Smooth muscle cell (in vitro differentiated cells): Measurements from ENCODE around the gene NCR2. TPM values are rescaled to one million over a fixed set of nuclear protein-coding genes. Genes with fewer than 3 reads are reported as not detected.

Experiments used
- DNase-seq: peaks from one replicate; lab custom pipeline; 2025; ENCODE audit not compliant: unreplicated experiment; lab: John Stamatoyannopoulos, UW
- H2AFZ ChIP-seq: fragments of 200-600 bp; sonication (generic); 2 replicates; pipeline ENCODE4 v1.6.0; 2016; ENCODE audit warnings: antibody characterized with exemption, low read depth, mild to moderate bottlenecking
- H3F3A ChIP-seq: fragments of 200-600 bp; sonication (generic); 2 replicates; pipeline ENCODE4 v1.6.0; 2017; ENCODE audit warnings: antibody characterized with exemption, low read depth
- H3K27ac ChIP-seq: fragments of 200-600 bp; sonication (generic); 2 replicates; pipeline ENCODE4 v1.5.1; 2016; ENCODE audit warnings: low read depth, mild to moderate bottlenecking
- H3K27me3 ChIP-seq: fragments of 200-600 bp; sonication (generic); 2 replicates; pipeline ENCODE4 v1.6.1; 2016; ENCODE audit warnings: low read depth, mild to moderate bottlenecking
- H3K36me3 ChIP-seq: fragments of 200-600 bp; sonication (generic); 2 replicates; pipeline ENCODE4 v1.5.1; 2016; ENCODE audit warnings: low read depth
- H3K4me1 ChIP-seq: fragments of 200-600 bp; sonication (generic); 2 replicates; pipeline ENCODE4 v1.5.1; 2016; ENCODE audit warnings: low read depth
- H3K4me2 ChIP-seq: fragments of 200-600 bp; sonication (generic); 2 replicates; pipeline ENCODE4 v1.6.0; 2016; ENCODE audit warnings: mild to moderate bottlenecking
- H3K4me3 ChIP-seq: fragments of 200-600 bp; sonication (generic); 2 replicates; pipeline ENCODE4 v1.5.1; 2016; ENCODE audit warnings: mild to moderate bottlenecking
- H3K79me2 ChIP-seq: fragments of 200-600 bp; sonication (generic); 2 replicates; pipeline ENCODE4 v1.6.0; 2016; ENCODE audit warnings: low read depth, mild to moderate bottlenecking
- H3K9ac ChIP-seq: fragments of 200-600 bp; sonication (generic); 2 replicates; pipeline ENCODE4 v1.6.0; 2016; ENCODE audit warnings: low read depth
- H3K9me3 ChIP-seq: fragments of 200-600 bp; sonication (generic); replicated peaks from 2 replicates; pipeline ENCODE4 v1.5.1; 2016; ENCODE audit warnings: low read depth
- H4K20me1 ChIP-seq: fragments of 200-600 bp; sonication (generic); 2 replicates; pipeline ENCODE4 v1.6.0; 2016; ENCODE audit warnings: low read depth
- WGBS: methylation state at CpG from one replicate; pipeline ENCODE4 v1.1.7; 2016; ENCODE audit warnings: low lambda C conversion rate; 5-methylcytosine and 5-hydroxymethylcytosine counted together
- polyA plus RNA-seq: library from polyadenylated mRNA; unstranded; fragments of >200 nt; fragmentation: Nextera tagmentation; extraction: Ambion mirVana; gene quantifications from 2 replicates; pipeline ENCODE4 v1.2.1, GENCODE V29; 2016
- total RNA-seq: library from RNA; depleted of rRNA; stranded (reverse); fragments of >200 nt; gene quantifications from 2 replicates; pipeline ENCODE4 v1.2.3, GENCODE V29; 2014
- TF ChIP-seq, protein P1 (sequence below): fragments of 200-600 bp; sonication (generic); IDR thresholded peaks from 2 replicates; pipeline ENCODE4 v1.5.1; 2017; ENCODE audit warnings: borderline replicate concordance, mild to moderate bottlenecking, antibody characterized with exemption; ENCODE audit not compliant: insufficient read depth, poor library complexity, severe bottlenecking

The NCR2 gene
- total and polyA plus RNA-seq, 2 experiments from 2014 or later, result not detected

DNA sequence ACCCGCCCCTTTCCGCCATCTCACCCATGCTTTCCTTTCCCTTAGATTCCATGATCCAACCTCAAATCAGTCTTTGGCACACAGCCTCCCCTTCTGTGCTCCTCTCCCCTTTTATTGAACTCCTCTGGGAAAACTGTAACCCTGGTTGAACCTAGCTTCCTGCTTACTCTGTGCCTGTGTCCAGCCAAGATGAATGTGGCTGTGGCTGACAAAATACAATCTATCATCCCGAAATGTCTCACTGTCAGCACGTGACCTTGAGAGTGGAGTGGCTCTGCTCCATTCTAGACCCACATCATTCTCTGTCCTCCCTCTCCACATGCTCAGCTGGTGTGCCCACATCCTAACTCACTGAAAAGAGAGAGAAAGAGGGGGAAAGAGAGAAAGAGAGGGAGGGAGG, 11.0 kb downstream of the NCR2 start:
- no peaks in the 10 kb centered on the region for H4K20me1 ChIP-seq
- H3K9ac ChIP-seq, result no peak overlapping the region

GRCh38 chr6:41347378-41348050, 12.1 kb downstream of the NCR2 start:
- WGBS, result 79% methylated on average over 9 of the region's 9 CpGs

More for the DNA sequence above, 11.0 kb downstream of the NCR2 start:
- TF ChIP-seq, protein P1, sequence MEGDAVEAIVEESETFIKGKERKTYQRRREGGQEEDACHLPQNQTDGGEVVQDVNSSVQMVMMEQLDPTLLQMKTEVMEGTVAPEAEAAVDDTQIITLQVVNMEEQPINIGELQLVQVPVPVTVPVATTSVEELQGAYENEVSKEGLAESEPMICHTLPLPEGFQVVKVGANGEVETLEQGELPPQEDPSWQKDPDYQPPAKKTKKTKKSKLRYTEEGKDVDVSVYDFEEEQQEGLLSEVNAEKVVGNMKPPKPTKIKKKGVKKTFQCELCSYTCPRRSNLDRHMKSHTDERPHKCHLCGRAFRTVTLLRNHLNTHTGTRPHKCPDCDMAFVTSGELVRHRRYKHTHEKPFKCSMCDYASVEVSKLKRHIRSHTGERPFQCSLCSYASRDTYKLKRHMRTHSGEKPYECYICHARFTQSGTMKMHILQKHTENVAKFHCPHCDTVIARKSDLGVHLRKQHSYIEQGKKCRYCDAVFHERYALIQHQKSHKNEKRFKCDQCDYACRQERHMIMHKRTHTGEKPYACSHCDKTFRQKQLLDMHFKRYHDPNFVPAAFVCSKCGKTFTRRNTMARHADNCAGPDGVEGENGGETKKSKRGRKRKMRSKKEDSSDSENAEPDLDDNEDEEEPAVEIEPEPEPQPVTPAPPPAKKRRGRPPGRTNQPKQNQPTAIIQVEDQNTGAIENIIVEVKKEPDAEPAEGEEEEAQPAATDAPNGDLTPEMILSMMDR, result no peak
- H3K27me3 ChIP-seq, result peaks cover 63% of the 10 kb centered on the region
- H3K79me2 ChIP-seq, result no peaks in the 10 kb centered on the region
- no peak overlapping the region for H3K4me2 ChIP-seq
- no peaks in the 10 kb centered on the region for H3K36me3 ChIP-seq
- H3K27ac ChIP-seq, result no peak overlapping the region
- DNase-seq, result no peak
- H3K9me3 ChIP-seq, result no peaks in the 10 kb centered on the region
- H2AFZ ChIP-seq, result no peak overlapping the region
- no peak overlapping the region for H3K4me3 ChIP-seq
- WGBS, result 85% methylated on average over 4 of the region's 4 CpGs
- no peaks in the 10 kb centered on the region for H3K4me1 ChIP-seq
- H3F3A ChIP-seq, result no peaks in the 10 kb centered on the region

DNA sequence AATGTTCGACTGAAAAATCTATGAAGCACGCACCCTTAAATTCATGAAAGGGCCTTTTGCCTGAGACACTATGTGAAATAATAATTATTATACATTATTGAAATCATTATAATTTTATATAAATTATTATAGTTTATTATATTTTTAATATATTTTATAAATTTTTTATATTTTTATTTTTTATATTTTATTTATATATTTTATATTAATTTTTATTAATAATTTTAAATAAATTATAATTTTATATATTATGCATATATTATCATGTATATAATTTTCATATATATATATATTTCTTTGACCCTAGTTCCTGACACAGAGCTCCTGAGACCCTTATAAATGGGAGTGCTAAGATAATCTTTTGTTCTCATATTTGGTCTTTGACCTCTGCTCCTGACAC, 13.5 kb downstream of the NCR2 start:
- H3K79me2 ChIP-seq, result no peaks in the 10 kb centered on the region
- no peaks in the 10 kb centered on the region for H3F3A ChIP-seq
- no peaks in the 10 kb centered on the region for H3K36me3 ChIP-seq
- H3K4me2 ChIP-seq, result no peak overlapping the region
- H3K27ac ChIP-seq, result no peak overlapping the region
- TF ChIP-seq, protein P1, result no peak
- WGBS, result 94% methylated on average over 2 of the region's 2 CpGs
- peaks cover 60% of the 10 kb centered on the region for H3K27me3 ChIP-seq
- H3K4me1 ChIP-seq, result no peaks in the 10 kb centered on the region
- H3K9ac ChIP-seq, result no peak overlapping the region
- H3K9me3 ChIP-seq, result no peaks in the 10 kb centered on the region
- no peak overlapping the region for H2AFZ ChIP-seq
- no peaks in the 10 kb centered on the region for H4K20me1 ChIP-seq
- no peak for DNase-seq
- no peak overlapping the region for H3K4me3 ChIP-seq

More at GRCh38 chr6:41347378-41348050, 12.1 kb downstream of the NCR2 start:
- H2AFZ ChIP-seq, result no peak overlapping the region
- H3K36me3 ChIP-seq, result no peaks in the 10 kb centered on the region
- H3K4me1 ChIP-seq, result no peaks in the 10 kb centered on the region
- no peaks in the 10 kb centered on the region for H4K20me1 ChIP-seq
- H3K4me2 ChIP-seq, result no peak overlapping the region
- H3K9ac ChIP-seq, result no peak overlapping the region
- no peaks in the 10 kb centered on the region for H3F3A ChIP-seq
- H3K9me3 ChIP-seq, result no peaks in the 10 kb centered on the region
- no peak for DNase-seq
- H3K4me3 ChIP-seq, result no peak overlapping the region
- H3K27me3 ChIP-seq, result peaks cover 61% of the 10 kb centered on the region
- no peaks in the 10 kb centered on the region for H3K79me2 ChIP-seq
- TF ChIP-seq, protein P1, result no peak
- H3K27ac ChIP-seq, result no peak overlapping the region

- H3K27me3 ChIP-seq, result peaks cover 54% of the 10 kb centered on the region
- WGBS, result 89% methylated on average over 3 of the region's 3 CpGs
- no peaks in the 10 kb centered on the region for H3F3A ChIP-seq
Measured at GRCh38 chr6:41352396-41352795, 17.0 kb downstream of the NCR2 start.

More at GRCh38 chr6:41352396-41352795, 17.0 kb downstream of the NCR2 start:
- no peaks in the 10 kb centered on the region for H3K36me3 ChIP-seq
- H3K9me3 ChIP-seq, result no peaks in the 10 kb centered on the region
- H3K4me3 ChIP-seq, result no peak overlapping the region
- H3K4me1 ChIP-seq, result no peaks in the 10 kb centered on the region
- TF ChIP-seq, protein P1, result no peak
- H3K79me2 ChIP-seq, result no peaks in the 10 kb centered on the region
- H2AFZ ChIP-seq, result no peak overlapping the region
- H3K9ac ChIP-seq, result no peak overlapping the region
- no peaks in the 10 kb centered on the region for H4K20me1 ChIP-seq
- no peak overlapping the region for H3K4me2 ChIP-seq
- DNase-seq, result no peak
- H3K27ac ChIP-seq, result no peak overlapping the region
